ENCODE measurements around the gene NELFA.

The NELFA gene

GRCh38 chr4:1967512-1968149 lies 41.1 kb downstream of the NELFA start:
- H3K36me3 ChIP-seq (replicated peaks; ENCODE audit: low read depth, low read length) = peaks cover 69% of the 10 kb centered on the region
- no peak overlapping the region for H3K4me2 ChIP-seq (ENCODE audit: low read length)
- TF ChIP-seq CTCF (IDR thresholded peaks at IDR 0.05; ENCODE audit: low read depth, low read length) (no peak), EZH2phosphoT487 (IDR thresholded peaks at IDR 0.05; ENCODE audit: low read depth) (no peak)
- H3K9ac ChIP-seq (ENCODE audit: low read length) = no peak overlapping the region
- peaks cover 14% of the 10 kb centered on the region for H3K79me2 ChIP-seq (ENCODE audit: low read length)
- H3K4me1 ChIP-seq (ENCODE audit: low read length) = no peaks in the 10 kb centered on the region
- H3K27ac ChIP-seq (ENCODE audit: low read length) = no peak overlapping the region
- no peaks in the 10 kb centered on the region for H3K9me3 ChIP-seq (ENCODE audit: insufficient read depth, low read length)
- H2AFZ ChIP-seq (ENCODE audit: low read depth, low read length) = no peak overlapping the region
- no peak overlapping the region for H3K4me3 ChIP-seq (ENCODE audit: low read length)
- no peaks in the 10 kb centered on the region for H4K20me1 ChIP-seq (ENCODE audit: insufficient read depth, low read length)
- H3K27me3 ChIP-seq (ENCODE audit: low read depth, low read length) = no peaks in the 10 kb centered on the region

GRCh38 chr4:1964971-1965370 lies 43.8 kb downstream of the NELFA start:
- H3K79me2 ChIP-seq (ENCODE audit: low read length) = peaks cover 8% of the 10 kb centered on the region
- H3K4me2 ChIP-seq (ENCODE audit: low read length) = no peak overlapping the region
- H3K4me1 ChIP-seq (ENCODE audit: low read length) = no peaks in the 10 kb centered on the region
- no peak for TF ChIP-seq EZH2phosphoT487 (IDR thresholded peaks at IDR 0.05; ENCODE audit: low read depth)
- TF ChIP-seq CTCF (IDR thresholded peaks at IDR 0.05; ENCODE audit: low read depth, low read length) = no peak
- H3K9ac ChIP-seq (ENCODE audit: low read length) = no peak overlapping the region
- H3K27me3 ChIP-seq (ENCODE audit: low read depth, low read length) = no peaks in the 10 kb centered on the region
- H3K4me3 ChIP-seq (ENCODE audit: low read length) = no peak overlapping the region
- no peak overlapping the region for H2AFZ ChIP-seq (ENCODE audit: low read depth, low read length)
- no peaks in the 10 kb centered on the region for H3K9me3 ChIP-seq (ENCODE audit: insufficient read depth, low read length)
- H3K36me3 ChIP-seq (replicated peaks; ENCODE audit: low read depth, low read length) = peaks cover 80% of the 10 kb centered on the region
- no peak overlapping the region for H3K27ac ChIP-seq (ENCODE audit: low read length)
- H4K20me1 ChIP-seq (ENCODE audit: insufficient read depth, low read length) = 0 out of 2 replicates have a peak, but pooled peaks cover 2% of the 10 kb centered on the region

- no peaks in the 10 kb centered on the region for H3K9me3 ChIP-seq (ENCODE audit: insufficient read depth, low read length)
- no peak overlapping the region for H3K9ac ChIP-seq (ENCODE audit: low read length)
- no peak overlapping the region for H3K4me3 ChIP-seq (ENCODE audit: low read length)
- no peak for TF ChIP-seq CTCF (IDR thresholded peaks at IDR 0.05; ENCODE audit: low read depth, low read length)
- TF ChIP-seq EZH2phosphoT487 (IDR thresholded peaks at IDR 0.05; ENCODE audit: low read depth) = no peak
- no peaks in the 10 kb centered on the region for H3K27me3 ChIP-seq (ENCODE audit: low read depth, low read length)
- H2AFZ ChIP-seq (ENCODE audit: low read depth, low read length) = no peak overlapping the region
- H3K79me2 ChIP-seq (ENCODE audit: low read length) = peaks cover 8% of the 10 kb centered on the region
- no peak overlapping the region for H3K4me2 ChIP-seq (ENCODE audit: low read length)
- peaks cover 78% of the 10 kb centered on the region for H3K36me3 ChIP-seq (replicated peaks; ENCODE audit: low read depth, low read length)
- H3K4me1 ChIP-seq (ENCODE audit: low read length) = no peaks in the 10 kb centered on the region
- 0 out of 2 replicates have a peak, but pooled peaks cover 2% of the 10 kb centered on the region for H4K20me1 ChIP-seq (ENCODE audit: insufficient read depth, low read length)
- H3K27ac ChIP-seq (ENCODE audit: low read length) = no peak overlapping the region
Measured at GRCh38 chr4:1964443-1964842, 44.3 kb downstream of the NELFA start.

GRCh38 chr4:1962980-1963379 lies 45.8 kb downstream of the NELFA start:
- Histone ChIP-seq H3K4me1 (ENCODE audit: low read length) (no peaks in the 10 kb centered on the region), H3K79me2 (ENCODE audit: low read length) (peaks cover 8% of the 10 kb centered on the region), H3K9ac (ENCODE audit: low read length) (no peak overlapping the region), H3K4me3 (ENCODE audit: low read length) (no peak overlapping the region), H3K36me3 (replicated peaks; ENCODE audit: low read depth, low read length) (peaks cover 81% of the 10 kb centered on the region), H3K9me3 (ENCODE audit: insufficient read depth, low read length) (no peaks in the 10 kb centered on the region), H3K27me3 (ENCODE audit: low read depth, low read length) (no peaks in the 10 kb centered on the region), H3K4me2 (ENCODE audit: low read length) (no peak overlapping the region), H3K27ac (ENCODE audit: low read length) (no peak overlapping the region), H4K20me1 (ENCODE audit: insufficient read depth, low read length) (0 out of 2 replicates have a peak, but pooled peaks cover 2% of the 10 kb centered on the region), H2AFZ (ENCODE audit: low read depth, low read length) (no peak overlapping the region)
- TF ChIP-seq CTCF (IDR thresholded peaks at IDR 0.05; ENCODE audit: low read depth, low read length) (no peak), EZH2phosphoT487 (IDR thresholded peaks at IDR 0.05; ENCODE audit: low read depth) (no peak)

All from OCI-LY3 (cell line).